Mammary epithelial cell (primary cell): ENCODE measurements around the gene GPER1.

Experiments
- EZH2 ChIP-seq: IDR thresholded peaks from 2 replicates; pipeline ENCODE4 v1.6.1; 2012; ENCODE audit warnings: low read length, inconsistent platforms, borderline replicate concordance
- TF ChIP-seq, protein P1 (sequence below), 2 donors: IDR thresholded peaks in 1 of 2; conservative IDR thresholded peaks in 1 of 2; 2 replicates each; pipeline ENCODE4 v1.5.1; 2011 to 2012; ENCODE audit warnings: inconsistent platforms in 2 of 2, low read length in 2 of 2, mild to moderate bottlenecking in 2 of 2, control low read depth in 1 of 2, low read depth in 1 of 2; ENCODE audit not compliant: insufficient read depth in 1 of 2; ENCODE audit errors: extremely low read depth in 1 of 2

DNA sequence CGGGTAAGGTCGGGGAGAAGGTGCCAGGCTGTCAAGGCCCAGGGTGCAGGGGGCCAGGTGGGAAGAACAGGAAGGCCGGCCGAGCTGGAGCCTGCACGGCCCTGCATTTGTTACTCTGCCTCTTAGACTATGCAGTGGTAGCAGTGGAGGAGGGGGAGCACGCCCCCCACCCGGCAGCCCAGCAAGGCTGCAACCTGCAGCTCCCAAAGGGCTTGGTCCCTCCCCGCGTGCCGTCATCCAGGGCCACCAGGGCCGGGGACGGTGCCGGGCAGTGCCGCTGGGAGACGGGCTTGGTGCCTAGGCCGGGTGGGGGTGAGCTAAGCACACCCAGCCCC lies 7.0 kb upstream of the GPER1 start:
- TF ChIP-seq, protein P1, sequence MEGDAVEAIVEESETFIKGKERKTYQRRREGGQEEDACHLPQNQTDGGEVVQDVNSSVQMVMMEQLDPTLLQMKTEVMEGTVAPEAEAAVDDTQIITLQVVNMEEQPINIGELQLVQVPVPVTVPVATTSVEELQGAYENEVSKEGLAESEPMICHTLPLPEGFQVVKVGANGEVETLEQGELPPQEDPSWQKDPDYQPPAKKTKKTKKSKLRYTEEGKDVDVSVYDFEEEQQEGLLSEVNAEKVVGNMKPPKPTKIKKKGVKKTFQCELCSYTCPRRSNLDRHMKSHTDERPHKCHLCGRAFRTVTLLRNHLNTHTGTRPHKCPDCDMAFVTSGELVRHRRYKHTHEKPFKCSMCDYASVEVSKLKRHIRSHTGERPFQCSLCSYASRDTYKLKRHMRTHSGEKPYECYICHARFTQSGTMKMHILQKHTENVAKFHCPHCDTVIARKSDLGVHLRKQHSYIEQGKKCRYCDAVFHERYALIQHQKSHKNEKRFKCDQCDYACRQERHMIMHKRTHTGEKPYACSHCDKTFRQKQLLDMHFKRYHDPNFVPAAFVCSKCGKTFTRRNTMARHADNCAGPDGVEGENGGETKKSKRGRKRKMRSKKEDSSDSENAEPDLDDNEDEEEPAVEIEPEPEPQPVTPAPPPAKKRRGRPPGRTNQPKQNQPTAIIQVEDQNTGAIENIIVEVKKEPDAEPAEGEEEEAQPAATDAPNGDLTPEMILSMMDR (conservative IDR thresholded peaks at IDR 0.05 in 1 of 2, IDR thresholded peaks at IDR 0.05 in 1 of 2; ENCODE audit: extremely low read depth in 1 of 2, insufficient read depth in 1 of 2, low read depth in 1 of 2, low read length in 2 of 2) = no peak
- TF ChIP-seq EZH2 = no peak
